ENCODE results near the gene CNGA3. TPM values are rescaled to one million over a fixed set of nuclear protein-coding genes. Genes with fewer than 3 reads are reported as not detected.

CNGA3 gene
- total and polyA plus RNA-seq, 2 donors (not counting 3 experiments of a cell fraction or from before 2014, with no cell fraction given): not detected

GRCh38 chr2:98381494-98381893 lies 35.2 kb downstream of the CNGA3 start:
- H3K9ac ChIP-seq (replicated peaks; ENCODE audit: extremely low read depth, insufficient read depth, low read length): no peak overlapping the region
- H3K4me2 ChIP-seq (ENCODE audit: insufficient read depth, low read length): no peak overlapping the region
- H3K9me3 ChIP-seq (replicated peaks; ENCODE audit: control insufficient read depth, insufficient read depth, low read length): no peaks in the 10 kb centered on the region
- no peaks in the 10 kb centered on the region for H3K79me2 ChIP-seq (ENCODE audit: control insufficient read depth, insufficient read depth, low read length)
- FAIRE-seq (no peak), DNase-seq (ENCODE audit: low read depth, low spot score) (no peak)
- no peak overlapping the region for H2AFZ ChIP-seq (ENCODE audit: low read depth, low read length)
- H3K27ac ChIP-seq (ENCODE audit: insufficient read depth, low read depth, low read length): no peak overlapping the region
- no TSS peak for BruUV-seq (replicated peaks)
- H3K9me1 ChIP-seq (replicated peaks; ENCODE audit: control insufficient read depth, extremely low read depth, insufficient read depth, low read length): no peaks in the 10 kb centered on the region
- peaks cover 4% of the 10 kb centered on the region for H3K4me1 ChIP-seq (ENCODE audit: control insufficient read depth, extremely low read depth, insufficient read depth, low read length)
- ChIA-PET POLR2A (no interaction called here), CTCF (interaction anchor here (2.3 kb wide), 1 partner anchor 681 kb away, joined by 8 read pairs; no protein-coding TSS in a partner anchor)
- no peak overlapping the region for H3K4me3 ChIP-seq (replicated peaks in 1 of 3; ENCODE audit: insufficient read depth in 1 of 3, low read depth in 1 of 3, low read length in 3 of 3)
- H4K20me1 ChIP-seq (replicated peaks; ENCODE audit: control insufficient read depth, extremely low read depth, insufficient read depth, low read length): no peaks in the 10 kb centered on the region
- peaks cover 9 to 13% of the 10 kb centered on the region in 2 experiments for H3K27me3 ChIP-seq (ENCODE audit: control insufficient read depth in 2 of 2, insufficient read depth in 2 of 2, low read length in 2 of 2)
- intact Hi-C loops (cut with micrococcal nuclease): loop anchor here (10.0 kb wide), 1 partner anchor 787 kb away; no protein-coding TSS in a partner anchor
- dilution Hi-C loops (cut with MboI; ENCODE audit: extremely low pct_ligation_motif_present, low sequenced_read_pairs): no loop called here
- no peaks in the 10 kb centered on the region for H3K36me3 ChIP-seq (ENCODE audit: control insufficient read depth in 2 of 2, extremely low read depth in 1 of 2, insufficient read depth in 2 of 2, low read length in 2 of 2)
- TF ChIP-seq MYC (IDR thresholded peaks at IDR 0.05; ENCODE audit: low read depth, low read length) (no peak), CTCF (IDR thresholded peaks at IDR 0.05; ENCODE audit: extremely low read depth in 1 of 2, insufficient read depth in 1 of 2, low read depth in 1 of 2, low read length in 2 of 2) (no peak), JUN (IDR thresholded peaks at IDR 0.05; ENCODE audit: borderline replicate concordance, insufficient read depth, insufficient read length, low read depth) (no peak), POLR2AphosphoS5 (IDR thresholded peaks at IDR 0.05; ENCODE audit: insufficient read depth, low read depth, low read length) (no peak), MAX (IDR thresholded peaks at IDR 0.05; ENCODE audit: insufficient read depth, insufficient read length) (no peak), EZH2 (IDR thresholded peaks at IDR 0.05; ENCODE audit: borderline replicate concordance, low read depth, low read length, severe bottlenecking) (no peak)
